Gastrocnemius medialis (tissue), 4 donors: ENCODE results near the gene STRA6.

Experiments used
- CTCF ChIP-seq, 5 experiments: fragments of 450-650 bp in 3 of 5; fragments of 200-600 bp in 2 of 5; sonication (generic) in 2 of 5; IDR thresholded peaks in 4 of 5; conservative IDR thresholded peaks in 1 of 5; 1 replicate in 4 of 5; 2 replicates in 1 of 5; pipeline ENCODE4 v1.5.1; 2016 to 2019; ENCODE audit warnings: antibody characterized with exemption in 5 of 5, mild to moderate bottlenecking in 3 of 5, moderate library complexity in 3 of 5
- POLR2A ChIP-seq, 2 donors: fragments of 450-650 bp; IDR thresholded peaks; one replicate each; pipeline ENCODE4 v1.6.1; 2017; ENCODE audit warnings: antibody characterized with exemption in 2 of 2, mild to moderate bottlenecking in 2 of 2, moderate library complexity in 2 of 2

- TF ChIP-seq CTCF (IDR thresholded peaks at IDR 0.05 in 4 of 5, conservative IDR thresholded peaks at IDR 0.05 in 1 of 5) (no peak), POLR2A (IDR thresholded peaks at IDR 0.05) (no peak)
Observed at GRCh38 chr15:74243431-74243830, 40.8 kb upstream of the STRA6 start.
